IPS-NIHi11 (cell line): ENCODE data around the gene CAND1.

ENCODE experiments used
- DNase-seq: peaks from one replicate; pipeline ENCODE4 v3.0.0; 2012; ENCODE audit warnings: mixed read lengths, low spot score

The CAND1 gene

DNA sequence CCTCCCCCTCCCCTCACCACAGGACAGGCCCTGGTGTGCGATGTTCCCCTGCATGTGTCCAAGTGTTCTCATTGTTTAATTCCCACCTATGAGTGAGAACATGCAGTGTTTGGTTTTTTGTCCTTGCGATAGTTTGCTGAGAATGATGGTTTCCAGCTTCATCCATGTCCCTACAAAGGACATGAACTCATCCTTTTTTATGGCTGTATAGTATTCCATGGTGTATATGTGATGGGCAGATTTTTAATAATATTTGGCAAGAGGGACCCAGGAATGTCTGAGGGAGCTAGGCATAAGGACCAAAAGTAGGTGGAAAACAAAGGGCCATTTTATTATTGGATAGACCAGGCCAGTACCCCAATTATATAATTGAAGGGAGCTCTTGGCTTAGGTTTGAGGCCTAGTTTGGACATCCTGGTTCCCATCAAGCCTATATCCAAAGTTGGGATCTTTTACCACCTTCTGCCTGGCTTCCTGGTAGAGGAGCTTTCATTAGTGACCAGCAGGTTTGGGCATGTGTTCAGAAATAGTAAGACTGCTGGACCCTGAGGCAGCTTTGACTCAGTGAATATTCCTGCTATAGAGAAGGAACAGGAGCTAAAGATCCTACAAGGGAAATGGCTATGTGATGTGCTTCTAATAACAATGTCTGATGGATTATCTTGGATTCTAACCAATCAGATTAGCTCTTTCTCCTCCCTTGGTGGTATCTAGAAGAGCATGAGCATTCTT lies 76.0 kb downstream of the CAND1 start:
- no peak for DNase-seq

DNA sequence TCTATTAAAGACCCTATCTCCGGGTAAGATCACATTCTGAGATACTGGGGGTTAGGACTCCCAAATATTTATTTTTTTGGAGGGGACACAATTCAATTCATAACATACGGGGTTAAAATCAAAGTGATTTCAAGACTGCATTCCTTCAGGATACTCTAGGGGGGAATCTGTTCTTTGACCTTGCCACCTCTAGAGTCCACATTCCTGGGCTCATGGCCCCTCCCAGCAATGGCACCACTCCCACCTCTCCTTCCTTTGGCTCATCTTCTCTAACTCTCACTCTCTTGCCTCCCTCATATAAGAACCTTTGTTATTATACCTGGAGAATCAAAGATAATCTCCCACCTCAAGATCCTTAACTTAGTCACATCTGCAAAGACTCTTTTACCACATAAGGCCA lies 79.5 kb downstream of the CAND1 start:
- DNase-seq, result no peak

GRCh38 chr12:67352682-67353081 lies 83.5 kb downstream of the CAND1 start:
- DNase-seq, result no peak

- no peak for DNase-seq
These were observed 85.2 kb downstream of the CAND1 start for GRCh38 chr12:67354322-67354721.

DNA sequence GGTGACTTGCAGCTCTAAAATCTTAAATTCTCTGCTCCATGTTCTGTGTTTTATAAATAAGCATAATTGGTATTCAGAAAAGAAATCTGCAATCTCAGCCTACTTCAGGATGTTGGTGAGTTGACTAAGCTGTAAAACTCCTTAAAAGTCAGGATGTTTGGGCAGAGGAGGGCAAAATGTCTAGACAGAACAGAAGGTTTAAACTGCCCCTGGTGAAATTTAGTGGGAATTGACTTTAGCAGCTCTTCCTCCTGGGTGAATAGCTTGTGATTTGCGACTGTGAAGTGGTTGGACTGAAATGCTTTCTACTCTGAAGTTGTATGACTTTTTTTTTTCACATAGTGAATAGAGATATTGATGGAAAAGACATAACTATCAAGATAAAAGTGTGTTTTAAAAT lies 85.8 kb downstream of the CAND1 start:
- no peak for DNase-seq

GRCh38 chr12:67355428-67356379 lies 86.5 kb downstream of the CAND1 start:
- peak; percentile 47 for DNase-seq

GRCh38 chr12:67356380-67356774 lies 87.2 kb downstream of the CAND1 start:
- DNase-seq, result no peak

- DNase-seq, result no peak
These were observed 88.4 kb downstream of the CAND1 start for GRCh38 chr12:67357376-67358125.

GRCh38 chr12:67358781-67359338 lies 89.7 kb downstream of the CAND1 start:
- no peak for DNase-seq

- no peak for DNase-seq
These were observed 93.4 kb downstream of the CAND1 start for GRCh38 chr12:67362526-67362925.

- DNase-seq, result no peak
These were observed 95.1 kb downstream of the CAND1 start for GRCh38 chr12:67364228-67364627.

DNA sequence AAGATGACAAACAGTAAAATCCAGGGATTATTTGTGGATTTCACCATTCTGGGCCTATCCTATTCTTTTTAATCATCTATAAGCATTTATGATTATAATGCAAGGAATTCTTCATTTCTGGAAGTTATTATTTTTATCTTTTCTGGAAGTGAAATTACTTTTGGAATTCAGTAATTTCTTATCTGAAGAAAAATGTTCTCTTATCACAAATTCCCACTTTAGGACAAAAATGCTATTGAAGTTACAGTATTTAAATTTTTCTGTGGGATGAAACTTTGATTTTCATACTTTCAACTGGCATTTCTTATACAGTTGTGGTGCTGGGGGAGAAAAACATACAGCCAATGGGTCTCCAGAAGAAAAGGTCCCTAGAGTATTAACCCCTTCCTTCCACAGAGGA lies 96.0 kb downstream of the CAND1 start:
- DNase-seq, result no peak

DNA sequence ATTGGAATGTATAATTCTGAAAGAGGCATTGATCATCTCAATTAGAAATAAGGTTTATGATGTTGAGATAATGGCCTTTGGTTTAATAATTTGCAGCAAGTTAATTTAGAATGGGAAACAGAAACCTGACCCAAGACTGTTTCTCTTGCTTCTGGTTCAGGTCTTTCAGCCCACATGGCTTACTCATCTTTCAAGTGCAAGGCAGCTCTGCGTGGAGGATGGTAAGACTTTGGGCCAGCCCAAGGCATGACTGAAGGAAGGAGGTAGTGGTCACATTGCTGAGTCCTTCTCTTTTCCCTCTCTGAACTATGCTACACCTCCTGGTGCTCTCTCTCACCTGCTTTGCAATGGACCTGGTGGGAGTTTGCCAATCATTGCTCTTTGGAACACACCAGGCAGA lies 98.7 kb downstream of the CAND1 start:
- no peak for DNase-seq
